Omental fat pad (tissue), 4 donors: ENCODE measurements around the gene TET1. TPM values are rescaled to one million over a fixed set of nuclear protein-coding genes. Genes with fewer than 3 reads are reported as not detected.
"Not testable (repeated sequence)": the region's sequence is repeated elsewhere in the genome, so short reads cannot be mapped to it uniquely, and the experiment has no call there.

ENCODE experiments used
- ATAC-seq: fragments of 150-250 bp; one replicate; pipeline ENCODE4 v1.9.1; 2016; ENCODE audit warnings: mild to moderate bottlenecking, moderate library complexity; ENCODE audit not compliant: low FRiP score
- DNase-seq: peaks from one replicate; pipeline ENCODE4 v3.0.0-alpha.2; 2019; ENCODE audit warnings: low spot score
- total RNA-seq, 4 donors: library from RNA; depleted of rRNA; stranded (reverse); fragments of >200 nt; gene quantifications; one replicate each; pipeline ENCODE4 v1.1.0, GENCODE V29; 2016
- TF ChIP-seq, protein P1 (sequence below), 3 donors: fragments of 450-650 bp; IDR thresholded peaks; one replicate each; pipeline ENCODE4 v1.5.1; 2016 to 2017; ENCODE audit warnings: antibody characterized with exemption in 3 of 3, mild to moderate bottlenecking in 3 of 3, moderate library complexity in 2 of 3

TET1 gene
- total RNA-seq = 1 to 10 TPM; 3.1 to 7.1 (median 6.2) TPM

DNA sequence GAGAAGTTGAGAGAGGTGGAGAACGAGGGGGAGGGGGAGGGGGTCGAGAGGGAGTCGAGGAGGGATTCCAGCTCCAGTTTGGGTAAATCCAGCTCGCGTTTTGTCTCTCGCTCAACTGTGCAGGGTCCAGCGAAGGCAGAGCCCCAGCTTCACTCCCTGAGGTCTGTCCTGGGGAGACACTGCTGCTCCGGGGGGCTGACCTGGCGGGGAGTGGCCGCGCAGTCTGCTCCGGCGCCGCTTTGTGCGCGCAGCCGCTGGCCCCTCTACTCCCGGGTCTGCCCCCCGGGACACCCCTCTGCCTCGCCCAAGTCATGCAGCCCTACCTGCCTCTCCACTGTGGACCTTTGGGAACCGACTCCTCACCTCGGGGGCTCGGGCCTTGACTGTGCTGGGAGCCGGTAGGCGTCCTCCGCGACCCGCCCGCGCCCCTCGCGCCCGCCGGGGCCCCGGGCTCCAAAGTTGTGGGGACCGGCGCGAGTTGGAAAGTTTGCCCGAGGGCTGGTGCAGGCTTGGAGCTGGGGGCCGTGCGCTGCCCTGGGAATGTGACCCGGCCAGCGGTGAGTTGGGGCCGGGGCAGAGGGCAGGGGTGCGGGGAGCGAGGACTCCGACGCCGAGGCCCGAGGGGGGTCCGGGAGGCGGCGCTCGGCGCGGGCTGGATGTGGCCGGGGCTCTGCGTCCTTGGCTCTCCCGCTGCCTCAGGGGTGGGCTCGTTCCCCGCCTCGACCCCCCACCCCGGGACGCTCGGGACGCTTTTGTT, at the start of gene TET1:
Gene TET1 (plus strand): TSS at position 152 of the 757 bp plus-strand sequence. CDS start 12,002 bp downstream, outside the sequence.
- peak; percentile 58 for ATAC-seq
- DNase-seq = peak; percentile 44
- TF ChIP-seq, protein P1, sequence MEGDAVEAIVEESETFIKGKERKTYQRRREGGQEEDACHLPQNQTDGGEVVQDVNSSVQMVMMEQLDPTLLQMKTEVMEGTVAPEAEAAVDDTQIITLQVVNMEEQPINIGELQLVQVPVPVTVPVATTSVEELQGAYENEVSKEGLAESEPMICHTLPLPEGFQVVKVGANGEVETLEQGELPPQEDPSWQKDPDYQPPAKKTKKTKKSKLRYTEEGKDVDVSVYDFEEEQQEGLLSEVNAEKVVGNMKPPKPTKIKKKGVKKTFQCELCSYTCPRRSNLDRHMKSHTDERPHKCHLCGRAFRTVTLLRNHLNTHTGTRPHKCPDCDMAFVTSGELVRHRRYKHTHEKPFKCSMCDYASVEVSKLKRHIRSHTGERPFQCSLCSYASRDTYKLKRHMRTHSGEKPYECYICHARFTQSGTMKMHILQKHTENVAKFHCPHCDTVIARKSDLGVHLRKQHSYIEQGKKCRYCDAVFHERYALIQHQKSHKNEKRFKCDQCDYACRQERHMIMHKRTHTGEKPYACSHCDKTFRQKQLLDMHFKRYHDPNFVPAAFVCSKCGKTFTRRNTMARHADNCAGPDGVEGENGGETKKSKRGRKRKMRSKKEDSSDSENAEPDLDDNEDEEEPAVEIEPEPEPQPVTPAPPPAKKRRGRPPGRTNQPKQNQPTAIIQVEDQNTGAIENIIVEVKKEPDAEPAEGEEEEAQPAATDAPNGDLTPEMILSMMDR (IDR thresholded peaks at IDR 0.05) = no peak

DNA sequence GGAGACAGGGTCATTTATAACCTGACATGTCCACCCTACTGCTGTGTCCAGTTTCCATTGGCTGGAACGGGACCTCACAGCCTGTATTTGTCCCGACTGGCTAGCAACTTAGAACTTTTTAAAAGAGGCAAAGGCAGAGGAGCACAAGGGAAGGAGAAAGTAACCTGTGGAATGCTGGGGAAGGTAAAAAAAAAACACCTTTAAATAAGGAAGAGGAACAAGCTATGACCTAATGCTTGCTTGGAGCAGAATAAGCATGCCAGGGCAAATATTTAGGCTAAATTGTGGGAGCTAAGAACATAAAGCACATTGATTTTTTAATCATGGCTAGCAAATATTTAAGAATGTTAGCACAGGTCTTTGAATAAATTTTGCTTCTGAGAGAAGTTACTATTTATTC, 43.9 kb upstream of the TET1 start:
- ATAC-seq, DNase-seq: not testable (repeated sequence)

DNA sequence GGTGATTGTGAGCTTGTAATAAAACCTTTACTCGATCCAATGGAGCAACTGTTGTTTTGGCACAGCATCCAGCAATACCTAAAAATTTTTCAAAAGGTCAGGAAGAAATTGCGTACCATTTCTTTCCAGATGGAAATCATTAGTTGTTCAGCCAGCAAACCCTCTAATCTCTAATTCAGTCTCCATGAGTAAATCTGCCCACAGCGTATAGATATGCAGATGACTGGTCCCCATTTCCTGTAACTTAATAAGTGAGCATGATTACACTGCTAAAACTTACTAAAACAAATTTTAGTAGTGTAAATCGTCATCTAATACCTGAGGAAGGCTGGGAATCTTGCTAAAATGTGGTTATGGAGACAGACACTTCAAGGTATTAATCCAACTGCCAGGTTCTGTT, 43.4 kb upstream of the TET1 start:
- ATAC-seq (no peak), DNase-seq (no peak)
- TF ChIP-seq, protein P1 (IDR thresholded peaks at IDR 0.05) = no peak

DNA sequence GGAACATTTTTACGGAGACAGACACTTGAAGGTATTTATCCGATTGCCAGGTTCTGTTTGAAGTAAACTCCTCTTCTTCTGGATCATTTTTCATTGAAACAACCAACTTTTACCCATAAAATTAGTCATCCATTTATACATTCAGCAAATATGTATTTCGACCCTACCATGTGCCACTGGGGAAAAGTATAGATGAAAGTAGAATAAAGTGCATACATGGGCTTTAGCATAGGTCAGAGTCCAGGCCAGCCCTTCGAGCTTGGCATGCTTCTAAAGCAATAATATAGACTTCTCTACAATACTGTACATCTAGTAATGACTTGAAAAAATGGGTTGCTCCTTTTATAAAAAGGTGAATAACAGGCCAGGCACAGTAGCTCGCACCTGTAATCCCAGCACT, 42.9 kb upstream of the TET1 start:
- TF ChIP-seq, protein P1 (IDR thresholded peaks at IDR 0.05) = no peak
- ATAC-seq = no peak
- DNase-seq = no peak

DNA sequence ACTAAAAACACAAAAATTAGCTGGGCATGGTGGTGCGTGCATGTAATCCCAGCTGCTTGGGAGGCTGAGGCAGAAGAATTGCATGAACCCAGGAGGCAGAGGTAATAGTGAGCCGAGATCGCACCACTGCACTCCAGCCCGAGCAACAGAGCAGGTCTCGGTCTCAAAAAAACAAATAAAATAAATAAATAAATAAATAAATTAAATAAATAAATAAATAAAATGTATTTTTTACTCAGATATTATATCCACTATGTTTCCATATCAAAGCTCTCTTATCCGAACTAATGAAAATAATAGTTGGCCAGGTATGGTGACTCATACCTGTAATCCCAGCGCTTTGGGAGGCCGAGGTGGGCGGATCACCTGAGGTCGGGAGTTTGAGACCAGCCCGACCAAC, 41.5 kb upstream of the TET1 start:
- DNase-seq = not testable (repeated sequence)

DNA sequence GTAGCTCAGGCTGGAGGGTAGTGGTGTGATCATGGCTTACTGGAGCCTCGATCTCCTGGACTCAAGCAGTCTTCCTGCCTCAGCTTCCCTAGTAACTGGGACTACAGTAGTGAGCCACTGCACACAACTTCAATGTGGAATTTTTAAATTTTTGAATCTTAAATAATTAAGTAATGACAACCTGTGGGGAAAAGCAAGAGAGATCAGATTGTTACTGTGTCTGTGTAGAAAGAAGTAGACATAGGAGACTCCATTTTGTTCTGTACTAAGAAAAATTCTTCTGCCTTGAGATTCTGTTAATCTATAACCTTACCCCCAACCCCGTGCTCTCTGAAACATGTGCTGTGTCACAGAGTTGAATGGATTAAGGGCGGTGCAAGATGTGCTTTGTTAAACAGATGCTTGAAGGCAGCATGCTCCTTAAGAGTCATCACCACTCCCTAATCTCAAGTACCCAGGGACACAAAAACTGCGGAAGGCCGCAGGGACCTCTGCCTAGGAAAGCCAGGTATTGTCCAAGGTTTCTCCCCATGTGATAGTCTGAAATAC, 34.6 kb upstream of the TET1 start:
- not testable (repeated sequence) for ATAC-seq, DNase-seq

More for the DNA sequence above, 41.5 kb upstream of the TET1 start:
- not testable (repeated sequence) for ATAC-seq

DNA sequence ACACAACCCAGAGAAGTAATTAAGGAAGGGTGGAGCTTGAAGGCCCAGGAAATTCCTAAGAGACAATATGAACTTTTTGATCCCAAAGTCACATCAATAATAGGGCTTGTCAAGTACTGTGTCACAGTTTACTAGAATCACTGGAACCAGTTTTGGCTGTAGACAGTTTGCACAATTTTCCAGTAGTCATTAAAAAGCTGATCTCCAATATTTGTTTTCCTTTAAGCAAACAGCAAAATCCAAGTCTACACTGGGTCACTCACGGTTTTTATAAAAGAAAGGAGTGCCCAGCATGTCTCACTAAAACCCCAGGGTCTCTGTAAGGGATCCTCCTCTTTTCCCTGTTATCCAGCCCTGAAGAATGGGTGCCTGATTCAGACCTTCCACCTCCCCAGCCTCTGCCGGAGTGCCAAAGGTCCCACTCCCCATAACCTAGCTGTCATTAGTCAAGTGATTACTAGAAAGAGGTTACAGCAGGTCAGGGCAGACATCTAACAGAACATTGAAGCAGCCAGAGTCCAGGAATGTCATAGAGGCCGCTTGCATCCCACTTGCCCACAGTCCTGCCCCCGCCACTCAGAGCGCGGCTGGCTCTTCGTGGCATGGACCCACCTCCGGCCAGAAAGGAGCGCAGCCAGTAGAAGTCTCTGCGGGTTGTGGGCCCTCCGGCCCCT, 33.4 kb upstream of the TET1 start:
- no peak for DNase-seq
- ATAC-seq = peak; percentile 87
- TF ChIP-seq, protein P1 (IDR thresholded peaks at IDR 0.05) = no peak

DNA sequence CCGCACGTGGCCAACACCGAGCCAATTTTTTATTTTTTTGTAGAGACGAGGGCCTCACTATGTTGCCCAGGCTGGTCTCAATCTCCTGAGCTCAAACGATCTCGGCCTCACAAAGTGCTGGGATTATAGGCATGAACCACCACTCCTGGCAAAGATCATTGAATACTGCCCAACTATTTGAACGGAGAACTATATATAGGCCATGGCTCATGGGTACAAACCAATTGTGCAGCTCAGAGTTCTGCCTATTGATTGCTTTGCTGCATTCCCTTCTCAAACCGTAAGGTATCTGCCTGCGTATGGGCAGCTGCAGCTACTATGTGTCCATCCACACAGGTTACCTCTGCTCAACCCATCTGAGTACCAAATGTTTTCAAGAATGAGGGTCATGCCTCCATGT, 23.2 kb upstream of the TET1 start:
- DNase-seq = no peak
- TF ChIP-seq, protein P1 (IDR thresholded peaks at IDR 0.05) = no peak
- ATAC-seq = no peak
